Brain pericyte (primary cell): ENCODE measurements around the gene SLC12A6.

Experiments used
- DNase-seq: peaks from one replicate; pipeline ENCODE4 v3.0.0-alpha.2; 2012; ENCODE audit warnings: low read depth, low spot score

Gene SLC12A6

DNA sequence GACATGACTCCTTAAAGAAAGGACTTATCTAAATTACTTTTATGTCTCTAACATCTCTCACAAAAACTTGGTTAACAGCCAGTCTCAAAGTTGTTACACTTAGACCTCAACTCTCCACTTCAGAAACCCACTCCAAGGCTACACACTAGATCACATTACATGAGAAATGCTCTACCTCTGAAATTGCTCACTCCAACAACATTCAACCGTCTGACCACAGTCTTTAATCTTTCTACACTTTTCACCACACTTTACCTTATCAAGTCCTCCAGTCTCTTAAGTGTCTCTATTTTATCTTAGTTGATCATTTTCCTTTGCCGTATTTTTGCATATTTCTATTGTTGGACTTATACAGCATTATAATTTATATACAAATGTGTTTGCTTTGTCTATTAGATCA, 5.8 kb downstream of the SLC12A6 start:
- DNase-seq, result no peak

DNA sequence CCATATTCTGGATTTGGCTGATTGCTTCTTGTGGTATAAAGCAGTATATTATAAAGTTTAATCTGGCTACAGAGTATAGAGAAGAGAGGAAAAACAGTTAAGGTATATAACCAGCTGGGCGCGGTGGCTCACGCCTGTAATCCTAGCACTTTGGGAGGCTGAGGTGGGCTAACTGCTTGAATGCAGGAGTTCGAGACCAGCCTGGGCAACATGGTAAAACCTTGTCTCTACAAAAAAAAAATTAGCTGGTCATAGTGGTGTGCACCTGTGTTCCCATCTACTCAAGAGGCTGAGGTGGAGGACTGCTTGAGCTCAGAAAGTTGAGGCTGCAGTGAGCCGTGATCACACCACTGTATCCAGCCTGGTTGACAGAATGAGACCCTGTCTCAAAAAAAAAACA, 7.3 kb downstream of the SLC12A6 start:
- no peak for DNase-seq

DNA sequence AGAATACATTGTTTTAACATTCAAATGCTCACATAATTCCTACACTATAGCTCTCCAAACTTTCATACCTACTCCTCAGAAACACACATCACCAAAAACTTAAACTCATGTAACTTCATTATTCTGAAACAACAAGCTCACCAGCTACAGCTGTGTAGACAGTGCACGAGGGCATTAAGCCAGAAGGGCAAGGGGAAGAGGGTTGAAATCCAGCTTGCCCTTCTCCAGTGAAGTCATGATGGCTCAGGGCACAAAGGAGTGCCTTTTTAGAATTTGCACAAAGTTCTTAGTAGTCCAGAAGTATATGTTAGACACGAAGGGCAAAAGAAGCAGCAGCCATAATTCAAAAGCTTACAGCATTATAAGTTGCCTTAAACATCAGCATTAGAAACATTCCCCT, 8.6 kb downstream of the SLC12A6 start:
- DNase-seq, result no peak

DNA sequence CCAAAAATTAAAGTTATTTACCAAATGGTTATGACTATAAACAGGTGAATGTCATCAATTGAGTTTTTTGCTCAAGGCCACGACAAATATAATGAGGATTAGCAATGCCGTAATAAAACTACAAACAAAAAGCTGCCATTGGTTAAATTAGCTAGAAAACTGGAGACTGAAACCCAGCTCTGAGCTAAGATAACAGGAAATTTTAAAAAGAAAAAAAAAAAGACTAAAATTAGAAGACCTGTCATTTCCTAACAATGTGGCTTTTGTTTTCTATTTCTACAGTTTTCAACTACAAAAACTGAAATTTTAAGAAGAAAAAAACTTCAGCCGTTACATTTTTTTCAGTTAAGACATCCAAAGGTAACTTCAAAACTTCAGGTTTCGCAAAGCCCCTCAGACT, 9.7 kb downstream of the SLC12A6 start:
- no peak for DNase-seq

DNA sequence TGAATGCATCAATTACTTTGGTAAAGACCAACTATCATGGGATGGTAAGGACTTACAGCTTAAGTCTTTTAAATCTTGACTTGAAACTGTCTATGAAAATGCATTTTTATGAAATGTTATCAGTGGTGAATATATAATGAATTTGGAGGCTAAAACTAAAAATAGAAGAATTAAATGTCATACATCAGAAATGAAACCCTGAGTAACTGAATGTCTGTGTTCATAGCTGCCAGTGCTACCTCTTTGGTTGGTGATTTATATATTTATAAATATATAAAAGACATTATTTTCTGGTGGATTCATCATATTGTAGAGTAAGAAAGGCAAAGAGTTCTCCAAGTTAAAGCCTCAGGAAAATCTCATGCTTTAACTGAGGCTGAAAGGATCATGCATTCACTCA, 12.2 kb downstream of the SLC12A6 start:
- DNase-seq, result no peak

DNA sequence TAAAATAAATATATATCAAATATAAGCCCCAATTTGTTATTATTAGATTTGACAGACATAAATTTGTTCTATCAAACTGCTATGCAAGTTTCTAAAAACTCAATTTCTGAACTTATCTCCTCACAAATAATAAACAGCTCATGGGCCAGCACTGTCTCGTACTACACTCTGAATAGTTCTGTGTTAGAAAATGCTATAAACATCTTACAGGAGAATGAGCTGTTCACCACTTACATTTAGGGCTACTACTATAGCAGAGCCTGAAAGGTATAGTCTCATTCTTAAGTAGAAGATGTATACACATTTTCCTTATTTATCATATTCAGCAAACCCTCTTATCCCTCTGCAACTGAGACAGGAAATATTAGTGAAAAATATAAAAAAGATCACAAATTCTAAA, 12.6 kb downstream of the SLC12A6 start:
- no peak for DNase-seq

DNA sequence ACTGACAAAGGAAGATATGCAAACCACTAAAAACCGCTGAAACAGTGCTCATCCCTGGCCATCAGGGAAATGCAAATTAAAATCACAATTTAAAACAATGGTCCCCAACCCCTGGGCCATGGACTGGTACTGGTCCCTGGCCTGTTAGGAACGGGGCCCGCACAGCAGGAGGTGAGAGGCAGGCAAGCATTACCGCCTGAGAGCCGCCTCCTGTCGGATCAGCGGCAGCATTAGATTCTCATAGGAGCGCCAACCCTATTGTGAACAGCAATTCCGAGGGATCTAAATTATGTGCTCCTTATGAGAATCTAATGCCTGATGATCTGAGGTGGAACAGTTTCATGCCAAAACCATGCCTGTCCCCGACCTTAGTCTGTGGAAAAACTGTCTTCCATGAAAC, 14.4 kb downstream of the SLC12A6 start:
- no peak for DNase-seq

DNA sequence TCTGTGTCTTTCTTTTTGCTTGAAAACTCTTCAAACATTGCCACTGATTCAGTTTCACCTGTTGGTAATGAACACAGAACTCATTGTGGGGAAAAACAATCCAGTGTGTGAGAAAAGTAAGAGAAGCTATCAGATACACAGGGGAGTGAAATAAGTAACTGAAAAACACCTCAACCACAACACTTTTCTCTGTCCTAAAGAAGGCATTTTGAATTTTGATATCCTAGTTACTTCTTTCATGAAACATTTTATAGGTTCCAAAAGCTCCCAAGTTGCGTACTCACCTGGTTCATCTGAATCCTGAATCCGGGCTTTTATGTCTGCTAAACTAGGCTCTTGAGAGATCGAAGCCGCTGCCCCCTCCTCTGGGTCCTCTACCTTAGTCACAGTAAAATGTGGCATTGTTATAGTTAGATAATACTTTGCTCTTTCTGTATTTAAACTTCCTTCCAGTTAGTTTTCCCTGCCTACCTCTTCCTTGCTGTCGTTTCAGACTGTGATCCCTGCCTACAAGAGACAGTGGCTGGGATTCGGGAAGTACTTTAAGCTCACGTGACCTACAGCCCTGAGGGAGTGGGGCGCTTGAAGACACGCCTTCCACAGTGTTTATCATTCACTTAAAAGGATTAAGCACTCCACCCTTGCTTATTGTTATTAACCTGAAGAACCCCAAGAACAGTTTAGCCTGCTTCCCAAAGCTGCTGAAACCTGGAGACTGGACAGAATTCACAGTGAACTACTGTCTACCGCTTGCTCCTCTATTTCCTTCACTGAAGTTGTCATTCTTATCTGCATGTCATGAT, 19.1 kb downstream of the SLC12A6 start:
- DNase-seq, result no peak

DNA sequence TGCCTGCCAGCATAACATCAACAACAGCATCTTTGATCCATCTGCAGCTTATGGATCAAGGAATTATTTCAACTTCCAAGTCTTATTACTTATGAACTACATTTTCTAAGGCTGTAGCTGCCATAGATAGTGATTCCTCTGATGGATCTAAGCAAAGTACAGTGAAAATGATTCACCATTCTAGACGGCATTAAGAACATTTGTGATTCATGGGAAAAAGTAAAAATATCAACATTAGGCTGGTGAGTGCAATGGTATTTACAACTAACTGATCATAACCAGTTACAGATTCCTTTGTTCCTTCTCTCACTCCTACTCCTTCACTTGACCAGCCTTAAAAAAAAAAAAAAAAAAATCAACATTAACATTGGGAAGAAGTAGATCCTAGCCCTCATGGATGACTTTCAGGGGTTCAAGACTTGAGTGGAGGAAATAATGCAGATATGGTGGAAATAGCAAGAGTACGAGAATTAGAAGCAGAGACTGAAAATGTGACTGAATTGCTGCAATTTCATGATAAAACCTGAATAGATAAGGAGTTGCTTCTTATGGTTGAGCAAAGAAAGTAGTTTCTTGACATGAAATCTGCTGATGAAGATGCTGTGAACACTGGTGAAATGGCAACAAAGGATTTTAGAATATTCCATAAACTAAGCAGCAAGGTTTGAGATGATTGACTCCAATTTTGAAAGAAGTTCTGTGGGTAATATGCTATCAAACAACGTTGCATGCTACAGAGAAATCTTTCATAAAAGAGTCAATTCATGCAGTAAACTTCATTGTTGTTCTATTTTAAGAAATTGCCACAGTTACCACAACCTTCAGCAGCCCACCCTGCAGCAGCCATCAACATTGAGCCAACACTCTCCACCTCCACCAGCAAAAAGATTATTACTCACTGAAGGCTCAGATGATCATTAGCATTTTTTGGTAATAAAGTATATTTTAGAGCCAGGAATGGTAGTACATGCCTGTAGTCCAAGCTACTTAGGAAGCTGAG, 22.8 kb downstream of the SLC12A6 start:
- no peak for DNase-seq

DNA sequence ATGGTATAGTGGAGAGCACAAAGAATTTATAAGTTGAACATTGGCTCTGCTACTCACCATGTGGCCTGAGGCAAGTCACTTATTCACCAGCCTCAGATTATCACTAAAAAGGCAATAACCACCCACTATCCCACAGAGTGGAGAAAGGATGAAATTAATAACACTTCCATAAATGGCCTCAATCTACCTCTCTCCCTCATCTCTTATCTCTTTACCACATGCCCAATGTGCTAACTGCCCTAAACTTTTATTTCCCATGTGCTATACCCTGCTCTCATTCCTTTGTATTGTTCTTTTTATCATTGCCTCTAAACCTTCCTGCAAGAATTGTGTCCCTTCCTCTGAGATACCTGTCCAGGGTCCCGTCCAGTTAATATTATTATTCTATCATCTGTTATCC, 26.0 kb downstream of the SLC12A6 start:
- DNase-seq, result no peak

DNA sequence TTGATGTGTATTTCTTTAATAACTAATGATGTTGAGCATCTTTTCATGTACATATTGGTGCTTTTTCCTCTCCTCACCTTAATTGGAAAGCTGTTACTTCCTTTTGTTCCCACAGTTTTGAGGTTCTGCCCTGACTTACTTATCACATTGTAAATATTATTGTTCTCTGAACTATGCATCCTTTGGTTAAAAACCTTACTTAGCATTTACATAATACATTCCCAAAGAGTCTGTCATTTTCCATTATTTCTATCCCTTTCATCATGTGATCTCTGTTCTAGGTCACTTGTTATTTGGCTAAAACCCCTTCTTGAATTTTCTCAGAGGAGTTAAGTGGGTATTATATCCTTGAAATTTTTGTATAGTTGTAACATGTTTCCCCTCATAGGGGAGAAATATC, 33.0 kb downstream of the SLC12A6 start:
- no peak for DNase-seq

DNA sequence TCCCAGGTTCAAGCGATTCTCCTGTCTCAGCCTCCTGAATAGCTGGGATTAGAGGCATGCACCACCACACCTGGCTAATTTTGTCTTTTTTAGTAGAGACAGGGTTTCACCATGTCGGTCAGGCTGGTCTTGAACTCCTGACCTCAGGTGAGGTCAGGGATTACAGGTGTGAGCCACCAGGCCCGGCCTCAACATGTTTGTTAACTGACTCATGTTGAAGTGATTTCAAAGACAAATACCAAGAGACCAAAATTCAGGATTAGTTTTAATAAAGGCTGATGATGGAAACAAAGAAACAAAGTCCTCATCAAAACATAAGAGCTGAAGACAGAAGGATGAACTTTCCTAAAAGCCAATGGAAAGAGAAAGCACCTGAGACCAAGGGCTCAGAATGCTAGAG, 36.5 kb downstream of the SLC12A6 start:
- no peak for DNase-seq

DNA sequence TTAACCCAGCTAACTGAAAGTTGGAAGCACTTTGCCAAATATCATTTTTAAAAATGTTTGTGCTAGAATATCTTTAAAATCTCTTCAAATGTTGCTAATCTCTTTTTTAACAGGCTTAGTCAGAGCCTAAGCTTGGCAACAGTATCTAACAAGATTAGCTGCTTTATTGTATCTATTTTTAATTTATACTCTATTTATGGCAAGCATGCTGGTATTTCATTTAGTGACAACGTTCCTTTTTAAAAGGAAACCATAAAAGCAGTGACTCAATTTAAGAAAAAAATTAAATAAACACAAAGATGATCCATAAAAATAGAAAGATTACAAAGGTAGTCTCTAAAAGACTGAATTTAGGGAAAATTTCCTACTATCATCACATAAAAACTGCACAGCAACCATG, 40.5 kb downstream of the SLC12A6 start:
- no peak for DNase-seq

DNA sequence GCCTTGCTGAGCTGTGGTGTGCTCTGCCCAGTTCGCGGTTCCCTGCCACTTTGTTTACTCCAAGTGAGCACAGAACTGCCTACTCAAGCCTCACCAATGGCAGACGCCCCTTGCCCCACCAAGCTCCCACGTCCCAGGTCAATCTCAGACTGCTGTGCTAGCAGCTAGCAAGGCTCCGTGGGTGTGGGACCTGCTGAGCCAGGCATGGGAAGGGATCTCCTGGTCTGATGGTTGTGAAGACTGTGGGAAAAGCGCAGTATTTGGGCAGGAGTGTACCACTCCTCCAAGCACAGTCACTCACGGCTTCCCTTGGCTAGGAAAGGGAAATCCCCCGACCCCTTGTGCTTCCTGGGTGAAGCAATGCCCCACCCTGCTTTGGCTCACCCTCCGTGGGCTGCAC, 45.0 kb downstream of the SLC12A6 start:
- no peak for DNase-seq

DNA sequence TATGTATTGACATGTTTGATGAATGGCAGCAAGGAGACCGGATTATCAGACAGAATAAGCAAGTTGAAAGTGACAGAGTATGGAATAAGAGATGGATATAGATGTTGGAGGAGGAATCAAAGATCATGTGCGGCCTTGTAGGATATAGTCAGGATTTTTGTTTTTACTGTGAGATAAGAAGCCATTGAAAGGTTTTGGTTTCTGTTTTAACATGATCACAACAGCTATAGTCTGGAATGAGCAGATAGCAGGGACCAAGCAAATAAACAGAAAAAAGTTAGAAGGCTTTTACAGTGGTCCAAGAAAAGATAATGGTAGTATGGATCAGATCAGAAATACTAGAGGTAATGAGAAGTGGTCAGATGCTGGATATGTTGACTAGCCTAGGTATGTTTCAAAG, 52.6 kb downstream of the SLC12A6 start:
- DNase-seq, result no peak

DNA sequence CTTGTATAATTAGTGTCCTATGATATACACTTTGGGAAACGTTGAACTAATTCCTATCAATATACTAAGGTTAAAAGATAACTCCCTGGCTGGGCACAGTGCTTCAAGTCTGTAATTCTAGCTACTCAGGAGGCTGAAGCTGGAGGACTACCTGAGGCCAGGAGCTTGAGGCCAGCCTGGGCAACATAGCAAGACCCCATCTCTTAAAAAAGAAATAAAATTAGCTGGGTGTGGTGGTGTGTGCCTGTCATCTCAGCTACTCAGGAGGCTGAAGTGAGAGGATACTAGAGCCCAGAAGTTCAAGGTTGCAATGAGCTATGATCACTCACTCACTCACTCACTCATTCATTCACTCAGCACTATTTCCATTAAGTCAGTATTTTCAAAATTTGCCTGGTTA, 55.2 kb downstream of the SLC12A6 start:
- DNase-seq, result no peak

DNA sequence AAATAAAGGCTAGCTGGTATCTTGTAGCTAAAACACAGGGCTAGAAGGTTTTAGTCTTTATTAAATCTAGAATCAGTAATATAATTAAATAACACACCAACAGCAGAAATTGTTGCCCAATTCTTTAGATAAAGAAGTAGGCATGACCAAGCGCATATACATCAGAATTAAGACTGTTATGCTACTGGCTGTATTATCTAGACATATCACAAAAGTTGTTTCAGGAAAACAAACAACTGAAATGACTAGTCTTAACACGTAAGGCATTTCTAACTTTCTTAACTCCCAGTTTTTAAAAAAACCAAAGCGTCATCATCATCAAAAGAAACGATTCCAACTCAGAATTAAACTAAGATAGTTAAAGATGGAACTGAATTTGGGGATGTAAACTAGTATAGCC, 57.4 kb downstream of the SLC12A6 start:
- DNase-seq, result no peak

DNA sequence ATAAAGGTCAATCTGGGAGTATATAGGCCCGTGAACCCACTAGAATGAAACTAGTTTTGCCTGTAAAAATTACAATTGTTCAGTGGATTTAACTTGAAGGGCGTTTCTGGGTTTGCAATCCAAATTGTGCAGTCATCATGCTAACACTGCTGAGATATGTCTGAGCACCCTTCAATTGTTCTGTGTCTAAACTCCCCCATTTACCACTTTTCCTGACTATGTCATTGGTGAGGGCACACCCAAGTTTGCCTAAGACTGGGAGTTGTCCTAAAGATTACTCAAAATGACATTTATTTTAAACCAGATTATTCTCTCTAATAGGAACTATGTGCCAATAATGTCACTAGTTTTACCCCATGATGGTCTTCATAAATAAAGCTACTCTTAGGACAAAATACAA, 58.2 kb downstream of the SLC12A6 start:
- DNase-seq, result no peak

DNA sequence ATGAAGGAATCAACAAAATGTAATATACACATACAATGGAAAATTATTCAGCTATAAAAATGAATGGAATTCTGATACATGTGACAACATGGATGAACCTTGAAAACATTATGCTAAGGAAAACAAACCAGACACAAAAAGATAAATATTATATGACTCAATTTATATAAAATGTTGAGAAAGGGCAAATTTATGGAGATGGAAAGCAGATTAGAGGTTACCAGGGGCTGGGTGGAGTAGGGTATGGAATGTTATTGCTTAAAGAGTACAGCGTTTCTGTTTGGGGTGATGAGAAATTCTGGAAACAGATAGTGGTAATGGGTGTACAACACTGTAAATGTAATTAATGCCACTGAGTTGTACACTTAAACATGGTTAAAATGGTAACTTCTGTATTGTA, 61.9 kb downstream of the SLC12A6 start:
- DNase-seq, result no peak

DNA sequence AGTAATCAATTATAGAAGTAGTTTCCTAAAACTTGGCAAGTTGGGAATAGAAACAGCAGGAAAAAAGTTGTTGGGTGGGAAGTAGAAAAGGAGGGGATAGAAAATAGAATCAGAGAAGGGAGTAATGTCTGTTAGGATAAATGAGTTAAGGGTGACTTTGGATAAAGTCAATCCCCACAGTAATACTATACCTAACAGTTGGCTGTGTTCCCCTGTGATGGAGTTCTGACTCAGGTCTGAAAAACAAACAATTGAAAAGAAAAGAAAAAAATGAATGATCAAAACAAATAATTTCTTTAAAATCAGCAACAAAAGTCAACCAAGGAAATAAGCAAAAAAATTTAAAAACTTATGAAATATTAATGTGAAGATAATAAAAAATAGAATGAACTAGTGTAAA, 62.4 kb downstream of the SLC12A6 start:
- no peak for DNase-seq

DNA sequence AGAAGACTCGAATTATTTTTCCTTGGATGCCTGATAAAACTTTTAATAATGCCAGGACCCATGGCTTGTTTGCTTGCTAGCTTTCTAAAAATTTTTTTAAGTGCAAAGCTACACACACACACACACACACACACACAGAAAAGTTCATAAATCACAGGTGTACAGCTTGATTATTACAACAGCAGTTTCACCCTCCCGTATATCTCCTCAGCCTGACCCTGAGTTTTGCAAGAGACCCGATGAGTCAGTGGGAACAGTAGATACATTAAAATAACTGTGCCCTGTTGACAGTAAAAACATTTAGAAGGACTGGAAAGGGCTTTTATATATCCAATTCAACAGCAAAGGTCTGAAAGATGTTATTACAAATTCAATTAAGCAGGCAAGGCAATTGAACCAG, 66.1 kb downstream of the SLC12A6 start:
- DNase-seq, result peak; percentile 64

DNA sequence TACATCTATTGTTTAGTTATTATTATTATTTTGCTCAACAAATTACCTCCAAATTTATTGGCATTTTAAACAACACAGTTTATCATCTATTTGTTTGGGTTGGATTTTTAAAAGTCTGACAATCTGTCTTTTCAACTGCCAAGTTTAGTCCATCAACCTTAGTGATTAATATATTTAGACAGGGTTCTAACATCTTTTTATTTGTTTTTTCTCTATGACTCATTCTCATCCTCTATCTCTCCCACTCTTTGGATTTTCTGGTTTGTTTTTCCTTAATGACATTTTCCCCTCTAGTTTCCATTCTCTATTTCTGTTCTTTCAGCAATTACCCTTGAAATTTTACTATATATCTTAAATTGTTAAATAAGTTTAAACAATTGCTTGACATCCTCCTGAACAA, 70.8 kb downstream of the SLC12A6 start:
- DNase-seq, result no peak

DNA sequence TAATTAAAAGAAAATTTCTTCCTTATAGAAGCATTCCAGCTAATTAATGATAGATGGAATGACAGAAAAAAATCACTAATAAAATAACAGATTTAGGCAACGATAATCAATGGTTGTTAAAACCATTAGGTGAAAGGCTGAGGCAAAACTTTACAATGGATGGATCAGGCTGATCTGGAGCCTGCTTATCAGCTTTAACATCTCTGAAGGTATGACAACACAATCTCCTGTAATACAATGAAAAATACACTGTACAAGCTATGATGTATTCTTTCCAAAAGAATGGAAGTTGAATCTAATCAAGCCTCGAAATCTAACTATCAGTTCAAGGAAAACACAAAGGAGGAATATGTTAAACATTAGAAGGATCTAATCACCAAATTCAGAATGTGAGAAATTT, 73.5 kb downstream of the SLC12A6 start:
- no peak for DNase-seq
